ENCODE measurements around the gene ASPHD2.
"Not testable (repeated sequence)": the region's sequence is repeated elsewhere in the genome, so short reads cannot be mapped to it uniquely, and the experiment has no call there.

ASPHD2 gene

GRCh38 chr22:26428515-26429457, at the start of gene ASPHD2:
ASPHD2 (plus strand) TSS chr22:26429260; CDS start chr22:26433616, 4,356 bp downstream.
- DNase-seq (ENCODE audit: low spot score): peak; percentile 90

GRCh38 chr22:26380072-26380830, 48.8 kb upstream of the ASPHD2 start:
- no peak for DNase-seq (ENCODE audit: low spot score)

- no peak for DNase-seq (ENCODE audit: low spot score)
Observed at GRCh38 chr22:26382782-26383181, 46.3 kb upstream of the ASPHD2 start.

- DNase-seq (ENCODE audit: low spot score): no peak
Observed at GRCh38 chr22:26383968-26384556, 45.0 kb upstream of the ASPHD2 start.

GRCh38 chr22:26385164-26385563, 43.9 kb upstream of the ASPHD2 start:
- DNase-seq (ENCODE audit: low spot score): no peak

GRCh38 chr22:26389125-26389524, 39.9 kb upstream of the ASPHD2 start:
- DNase-seq (ENCODE audit: low spot score): no peak

- DNase-seq (ENCODE audit: low spot score): no peak
Observed at GRCh38 chr22:26391091-26391490, 38.0 kb upstream of the ASPHD2 start.

- no peak for DNase-seq (ENCODE audit: low spot score)
Observed at GRCh38 chr22:26391623-26392022, 37.4 kb upstream of the ASPHD2 start.

- no peak for DNase-seq (ENCODE audit: low spot score)
Observed at GRCh38 chr22:26393929-26394328, 35.1 kb upstream of the ASPHD2 start.

- DNase-seq (ENCODE audit: low spot score): no peak
Observed at GRCh38 chr22:26394777-26395176, 34.3 kb upstream of the ASPHD2 start.

GRCh38 chr22:26395926-26396325, 33.1 kb upstream of the ASPHD2 start:
- no peak for DNase-seq (ENCODE audit: low spot score)

- DNase-seq (ENCODE audit: low spot score): peak; percentile 89
Observed at GRCh38 chr22:26398741-26399153, 30.3 kb upstream of the ASPHD2 start.

GRCh38 chr22:26399289-26399688, 29.8 kb upstream of the ASPHD2 start:
- no peak for DNase-seq (ENCODE audit: low spot score)

GRCh38 chr22:26401726-26402125, 27.3 kb upstream of the ASPHD2 start:
- no peak for DNase-seq (ENCODE audit: low spot score)

GRCh38 chr22:26404851-26405421, 24.1 kb upstream of the ASPHD2 start:
- peak; percentile 24 for DNase-seq (ENCODE audit: low spot score)

- DNase-seq (ENCODE audit: low spot score): peak; percentile 39
Observed at GRCh38 chr22:26406118-26406517, 22.9 kb upstream of the ASPHD2 start.

- not testable (repeated sequence) for DNase-seq (ENCODE audit: low spot score)
Observed at GRCh38 chr22:26408562-26409220, 20.4 kb upstream of the ASPHD2 start.

GRCh38 chr22:26409719-26410335, 19.2 kb upstream of the ASPHD2 start:
- no peak for DNase-seq (ENCODE audit: low spot score)

- DNase-seq (ENCODE audit: low spot score): no peak
Observed at GRCh38 chr22:26410386-26410785, 18.7 kb upstream of the ASPHD2 start.

- DNase-seq (ENCODE audit: low spot score): no peak
Observed at GRCh38 chr22:26414347-26414746, 14.7 kb upstream of the ASPHD2 start.

- no peak for DNase-seq (ENCODE audit: low spot score)
Observed at GRCh38 chr22:26416256-26416655, 12.8 kb upstream of the ASPHD2 start.

Data from AG20443 (cell line).